ENCODE results near the gene RAPGEF2.

DNA sequence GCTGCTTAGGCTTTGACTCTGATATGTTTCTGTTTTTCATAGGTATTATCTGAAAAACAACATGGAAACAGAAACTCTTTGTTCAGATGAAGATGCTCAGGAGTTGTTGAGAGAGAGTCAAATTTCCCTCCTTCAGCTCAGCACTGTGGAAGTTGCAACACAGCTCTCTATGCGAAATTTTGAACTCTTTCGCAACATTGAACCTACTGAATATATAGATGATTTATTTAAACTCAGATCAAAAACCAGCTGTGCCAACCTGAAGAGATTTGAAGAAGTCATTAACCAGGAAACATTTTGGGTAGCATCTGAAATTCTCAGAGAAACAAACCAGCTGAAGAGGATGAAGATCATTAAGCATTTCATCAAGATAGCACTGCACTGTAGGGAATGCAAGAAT, 238.6 kb downstream of the RAPGEF2 start:
- TF ChIP-seq CTCF (IDR thresholded peaks at IDR 0.05; ENCODE audit: low read depth, low read length) (no peak), POLR2A (IDR thresholded peaks at IDR 0.05; ENCODE audit: extremely low read depth, insufficient read length) (no peak)
- TF ChIP-seq, protein P1, sequence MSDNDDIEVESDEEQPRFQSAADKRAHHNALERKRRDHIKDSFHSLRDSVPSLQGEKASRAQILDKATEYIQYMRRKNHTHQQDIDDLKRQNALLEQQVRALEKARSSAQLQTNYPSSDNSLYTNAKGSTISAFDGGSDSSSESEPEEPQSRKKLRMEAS (IDR thresholded peaks at IDR 0.05; ENCODE audit: low read depth, low read length), result no peak

All from NB4 (cell line).